ENCODE data around the gene BRAT1. TPM values are rescaled to one million over a fixed set of nuclear protein-coding genes. Genes with fewer than 3 reads are reported as not detected.

BRAT1 gene
- total RNA-seq, 3 donors from 2014 or later = 20.7 to 27.9 (median 22.1) TPM

DNA sequence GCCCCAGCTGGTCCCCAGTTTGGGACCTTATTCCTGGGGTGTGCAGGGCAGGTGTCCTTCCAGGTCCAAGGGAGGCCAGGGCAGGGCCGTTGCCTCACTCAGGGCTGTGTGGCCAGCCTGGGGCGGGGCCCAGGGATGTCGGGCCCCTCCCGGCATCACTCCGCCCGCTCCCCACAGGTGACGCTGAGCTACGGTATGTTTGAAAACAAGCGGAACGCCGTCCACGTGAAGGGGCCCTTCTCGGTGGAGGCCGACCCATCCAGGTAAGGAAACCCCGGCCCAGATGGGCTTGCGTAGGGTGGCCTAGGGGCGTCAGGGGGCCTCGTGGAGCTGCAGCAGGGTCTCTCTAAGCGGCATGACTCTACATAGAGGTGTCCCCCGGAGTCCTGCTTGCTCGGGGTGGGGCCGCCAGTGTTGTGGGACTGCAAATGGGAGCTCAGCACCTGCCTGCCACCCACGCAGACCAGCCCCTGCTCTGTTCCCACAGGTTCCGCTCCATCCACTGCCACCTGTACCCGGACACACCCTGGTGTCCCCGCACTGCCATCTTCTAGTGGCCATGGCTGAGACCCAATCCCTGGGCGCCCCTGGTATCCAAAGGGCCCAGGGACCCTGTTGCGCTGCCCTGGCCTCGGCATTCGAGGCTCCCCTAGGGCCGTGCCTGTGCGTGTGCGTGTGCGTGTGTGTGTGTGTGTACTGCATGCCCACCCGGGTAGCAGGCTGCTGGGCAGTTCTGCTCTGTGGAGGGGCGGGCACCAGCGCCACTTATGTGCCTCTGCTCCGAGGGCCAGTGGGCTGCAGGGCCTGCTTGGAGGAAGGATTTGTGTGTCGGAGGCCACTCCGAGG lies 28.4 kb downstream of the BRAT1 start:
- ATAC-seq (no peak), DNase-seq (peak; percentile 62 to 73 (median 73))
- TF ChIP-seq, protein P1, sequence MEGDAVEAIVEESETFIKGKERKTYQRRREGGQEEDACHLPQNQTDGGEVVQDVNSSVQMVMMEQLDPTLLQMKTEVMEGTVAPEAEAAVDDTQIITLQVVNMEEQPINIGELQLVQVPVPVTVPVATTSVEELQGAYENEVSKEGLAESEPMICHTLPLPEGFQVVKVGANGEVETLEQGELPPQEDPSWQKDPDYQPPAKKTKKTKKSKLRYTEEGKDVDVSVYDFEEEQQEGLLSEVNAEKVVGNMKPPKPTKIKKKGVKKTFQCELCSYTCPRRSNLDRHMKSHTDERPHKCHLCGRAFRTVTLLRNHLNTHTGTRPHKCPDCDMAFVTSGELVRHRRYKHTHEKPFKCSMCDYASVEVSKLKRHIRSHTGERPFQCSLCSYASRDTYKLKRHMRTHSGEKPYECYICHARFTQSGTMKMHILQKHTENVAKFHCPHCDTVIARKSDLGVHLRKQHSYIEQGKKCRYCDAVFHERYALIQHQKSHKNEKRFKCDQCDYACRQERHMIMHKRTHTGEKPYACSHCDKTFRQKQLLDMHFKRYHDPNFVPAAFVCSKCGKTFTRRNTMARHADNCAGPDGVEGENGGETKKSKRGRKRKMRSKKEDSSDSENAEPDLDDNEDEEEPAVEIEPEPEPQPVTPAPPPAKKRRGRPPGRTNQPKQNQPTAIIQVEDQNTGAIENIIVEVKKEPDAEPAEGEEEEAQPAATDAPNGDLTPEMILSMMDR (IDR thresholded peaks at IDR 0.05) = no peak
- no peaks in the 10 kb centered on the region for H3K9me3 ChIP-seq
- H3K36me3 ChIP-seq (ENCODE audit: low read depth) = no peaks in the 10 kb centered on the region
- intact Hi-C loops (cut with DNase I, micrococcal nuclease) = no loop called here
- H3K4me3 ChIP-seq = no peak overlapping the region
- peaks cover 91% of the 10 kb centered on the region for H3K4me1 ChIP-seq (ENCODE audit: low read depth)

DNA sequence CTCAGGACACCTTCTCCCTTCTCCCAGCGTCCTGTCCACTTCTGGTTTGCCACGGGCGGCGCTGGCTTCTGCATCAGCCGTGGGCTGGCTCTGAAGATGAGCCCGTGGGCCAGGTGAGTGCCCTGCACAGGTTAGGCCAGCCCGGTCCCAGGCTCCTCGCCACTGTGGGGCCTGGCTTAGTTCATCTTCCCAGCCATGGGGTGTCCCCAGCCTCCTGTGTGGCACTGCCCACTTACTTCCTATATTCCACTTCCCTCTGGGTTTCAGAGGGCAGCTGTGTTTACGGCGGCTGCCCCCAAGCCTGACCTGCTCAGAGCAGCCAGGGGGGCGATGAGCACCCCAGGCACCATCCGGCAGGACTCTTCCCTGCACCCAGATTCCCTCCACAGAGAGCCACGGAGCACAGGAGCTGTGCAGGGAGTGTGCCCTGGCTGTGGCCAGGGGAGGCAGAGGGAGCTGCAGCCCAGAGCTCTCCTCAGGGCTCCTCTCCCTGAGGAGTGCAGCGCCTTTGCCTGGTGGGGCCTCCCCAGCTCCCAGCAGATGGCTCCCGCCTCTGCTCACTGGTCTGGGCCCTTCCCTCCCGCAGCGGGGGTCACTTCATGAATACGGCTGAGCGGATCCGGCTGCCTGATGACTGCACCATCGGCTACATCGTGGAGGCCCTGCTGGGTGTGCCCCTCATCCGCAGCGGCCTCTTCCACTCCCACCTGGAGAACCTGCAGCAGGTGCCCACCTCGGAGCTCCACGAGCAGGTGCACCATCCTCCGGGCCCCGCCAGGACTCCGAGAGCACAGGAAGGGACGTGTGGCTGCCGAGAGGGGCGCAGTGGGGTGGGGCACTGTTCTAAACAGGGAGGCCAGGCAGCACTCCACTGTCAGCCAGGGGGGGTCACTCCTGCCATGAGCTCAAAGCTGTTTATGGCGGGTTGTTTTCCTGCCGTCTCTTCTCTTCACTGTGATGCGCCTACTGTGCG lies 29.4 kb downstream of the BRAT1 start:
- H3K9me3 ChIP-seq = no peaks in the 10 kb centered on the region
- H3K4me1 ChIP-seq (ENCODE audit: low read depth) = peaks cover 86% of the 10 kb centered on the region
- no peak for ATAC-seq
- intact Hi-C loops (cut with DNase I, micrococcal nuclease) = no loop called here
- no peaks in the 10 kb centered on the region for H3K36me3 ChIP-seq (ENCODE audit: low read depth)
- no peak overlapping the region for H3K4me3 ChIP-seq
- TF ChIP-seq, protein P1 (IDR thresholded peaks at IDR 0.05) = no peak
- peak in 2 of 3 donors; percentile 28 to 70 for DNase-seq

DNA sequence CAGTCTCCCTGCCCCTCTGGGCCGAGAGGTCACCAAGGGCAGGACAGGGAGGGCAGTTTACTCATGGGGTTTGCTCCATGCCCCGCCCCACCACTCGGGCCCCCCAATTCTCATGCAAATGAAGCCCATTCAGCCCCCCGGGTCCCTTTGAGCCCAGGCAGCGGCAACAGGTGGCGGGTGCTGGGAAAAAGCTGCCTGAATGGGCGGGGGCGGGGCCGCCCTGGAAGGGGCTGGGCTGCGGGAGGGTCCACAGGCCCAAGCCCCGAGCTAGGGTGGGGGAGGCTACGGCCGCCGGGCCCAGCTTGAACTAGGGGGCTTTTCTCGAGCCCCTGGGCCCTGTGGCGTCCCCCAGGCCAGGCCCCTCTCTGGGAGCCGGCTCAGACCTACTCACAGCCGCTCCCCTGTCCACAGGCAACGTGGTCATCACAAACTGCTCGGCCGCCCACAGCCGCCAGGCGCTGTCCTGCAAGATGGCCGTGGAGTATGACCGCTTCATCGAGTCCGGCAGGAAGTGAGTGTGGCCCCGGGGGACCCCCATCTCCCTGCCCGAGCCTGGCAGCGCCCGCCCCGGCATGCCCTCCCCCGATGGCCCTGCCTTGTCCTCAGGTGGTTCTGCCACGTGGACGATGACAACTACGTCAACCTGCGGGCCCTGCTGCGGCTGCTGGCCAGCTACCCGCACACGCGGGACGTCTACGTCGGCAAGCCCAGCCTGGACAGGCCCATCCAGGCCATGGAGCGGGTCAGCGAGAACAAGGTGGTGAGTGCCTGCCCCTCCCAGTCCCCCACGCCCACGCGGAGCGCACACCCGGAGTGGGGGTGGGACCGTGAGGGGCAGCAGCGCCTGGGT lies 30.3 kb downstream of the BRAT1 start:
- intact Hi-C loops (cut with DNase I, micrococcal nuclease) = no loop called here
- Histone ChIP-seq H3K36me3 (ENCODE audit: low read depth) (no peaks in the 10 kb centered on the region), H3K4me1 (ENCODE audit: low read depth) (peaks cover 79% of the 10 kb centered on the region), H3K9me3 (no peaks in the 10 kb centered on the region), H3K4me3 (no peak overlapping the region)
- TF ChIP-seq, protein P1 (IDR thresholded peaks at IDR 0.05) = no peak
- ATAC-seq (no peak), DNase-seq (peak; percentile 46 to 73 (median 68))

DNA sequence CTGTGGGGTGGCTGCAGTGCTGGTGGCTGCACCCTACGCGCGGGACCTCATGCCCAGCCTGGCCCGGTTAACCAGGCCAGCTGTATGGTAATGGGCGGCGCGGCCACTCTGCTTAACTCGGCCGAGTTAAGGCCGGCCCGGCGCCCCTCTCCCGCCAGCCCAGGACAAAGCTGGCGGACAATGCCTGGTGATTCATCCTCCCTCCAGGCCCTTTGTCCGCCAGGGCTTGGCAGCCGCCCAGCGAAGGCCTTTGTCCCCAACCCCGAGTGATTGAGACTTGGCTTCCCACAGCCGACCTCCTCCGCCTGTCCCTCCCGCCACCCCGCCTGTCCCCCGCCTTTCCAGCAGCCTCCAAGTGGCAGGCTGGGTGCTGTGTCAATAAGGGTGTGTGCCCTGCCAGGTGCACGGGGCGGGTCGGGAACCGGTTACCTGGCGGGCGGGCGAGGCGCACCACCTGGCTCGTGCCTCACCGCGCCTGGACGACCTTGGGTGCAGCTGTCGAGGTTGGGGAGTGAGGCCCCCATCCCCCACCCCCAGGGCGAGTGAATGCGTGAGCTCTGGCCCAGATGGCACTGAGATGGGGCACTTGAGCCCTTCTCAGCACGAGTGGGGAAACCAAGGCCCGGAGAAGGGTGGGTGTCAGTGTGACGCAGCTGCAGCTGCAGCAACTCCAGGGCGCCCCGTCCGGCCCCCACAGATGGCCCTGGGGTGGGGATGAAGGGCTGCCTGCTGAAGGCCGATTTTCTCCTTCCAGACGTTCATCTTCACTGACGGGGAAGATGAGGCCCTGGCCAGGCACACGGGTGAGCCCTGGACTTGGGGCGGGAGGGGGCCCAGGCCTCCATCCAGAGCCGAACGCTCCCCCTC lies 31.1 kb downstream of the BRAT1 start:
- Histone ChIP-seq H3K4me3 (no peak overlapping the region), H3K4me1 (ENCODE audit: low read depth) (peaks cover 72% of the 10 kb centered on the region), H3K9me3 (no peaks in the 10 kb centered on the region), H3K36me3 (ENCODE audit: low read depth) (no peaks in the 10 kb centered on the region)
- DNase-seq (peak; percentile 95 to 97 (median 96)), ATAC-seq (peak; percentile 66)
- TF ChIP-seq, protein P1 (IDR thresholded peaks at IDR 0.05) = no peak
- intact Hi-C loops (cut with DNase I, micrococcal nuclease) = no loop called here

Measured in mucosa of descending colon (tissue), 3 donors.